Heart right ventricle (tissue), 16 donors: Measurements from ENCODE around the gene EHMT1. TPM values are rescaled to one million over a fixed set of nuclear protein-coding genes. Genes with fewer than 3 reads are reported as not detected.

Experiments used
- ATAC-seq, 8 donors: fragments of 200-7000 bp; cut with Tn5 transposase; one replicate each; pipeline ENCODE4 v1.9.1; 2020; ENCODE audit warnings: mild to moderate bottlenecking in 8 of 8, moderate library complexity in 8 of 8, moderate number of reproducible peaks in 1 of 8
- DNase-seq, 2 donors: peaks; one replicate each; pipeline ENCODE4 v3.0.0-alpha.2; 2020
- H3K27ac ChIP-seq, 10 donors: fragments of 200-600 bp; sonication (generic) in 2 of 10; one replicate each; pipeline versions ENCODE4 v1.5.0 to v1.8.0; 2020 to 2022; ENCODE audit warnings: mild to moderate bottlenecking in 3 of 10
- H3K27me3 ChIP-seq, 7 donors: fragments of 200-600 bp; one replicate each; pipeline ENCODE4 v1.8.0; 2021 to 2022; ENCODE audit warnings: mild to moderate bottlenecking in 2 of 7
- H3K36me3 ChIP-seq, 9 donors: fragments of 200-600 bp; sonication (generic) in 1 of 9; one replicate each; pipeline versions ENCODE4 v1.5.0 to v1.8.0; 2020 to 2022; ENCODE audit warnings: mild to moderate bottlenecking in 2 of 9
- H3K4me1 ChIP-seq, 9 donors: fragments of 200-600 bp; sonication (generic) in 1 of 9; one replicate each; pipeline versions ENCODE4 v1.5.0 to v1.8.0; 2020 to 2022; ENCODE audit warnings: mild to moderate bottlenecking in 4 of 9
- H3K4me3 ChIP-seq, 10 donors: fragments of 200-600 bp; sonication (generic) in 2 of 10; one replicate each; pipeline versions ENCODE4 v1.5.0 to v1.8.0; 2020 to 2022; ENCODE audit warnings: mild to moderate bottlenecking in 7 of 10, moderate library complexity in 2 of 10
- H3K9me3 ChIP-seq, 11 donors: fragments of 200-600 bp in 10 of 11; sonication (generic) in 2 of 11; one replicate each; pipeline versions ENCODE4 v1.5.0 to v1.8.0; 2013 to 2022; ENCODE audit warnings: mild to moderate bottlenecking in 2 of 11, control low read depth in 1 of 11, moderate library complexity in 1 of 11
- CTCF ChIP-seq, 9 donors: fragments of 200-600 bp; sonication (generic) in 2 of 9; IDR thresholded peaks; one replicate each; pipeline versions ENCODE4 v1.5.0 to v1.8.0; 2021 to 2022; ENCODE audit warnings: antibody characterized with exemption in 9 of 9, mild to moderate bottlenecking in 5 of 9, moderate library complexity in 1 of 9
- WGBS, 2 donors: extraction: QIAGEN DNeasy Blood & Tissue Kit; methylation state at CpG; one replicate each; pipeline ENCODE4 v1.1.7; 2013; ENCODE audit warnings: inconsistent platforms in 1 of 2; 5-methylcytosine and 5-hydroxymethylcytosine counted together
- intact Hi-C, 10 donors: fragments of 100-400 bp; cut with DNase I; formaldehyde crosslinking; loops; one replicate each; pipeline versions ENCODE4 v1.11.1 to v1.14.2; 2022
- polyA plus RNA-seq, 2 donors: library from polyadenylated mRNA; stranded (reverse); fragments of 200-250 nt; gene quantifications; one replicate each; pipeline ENCODE4 v1.2.3, GENCODE V29; 2013
- total RNA-seq, 10 donors: library from RNA; stranded (reverse); fragmentation: NEBNext Ultra II Directional in 3 of 10; extraction: Animal tissue kit (Norgen Biotek cat#: 25700) in 3 of 10; gene quantifications; one replicate each; pipeline versions ENCODE4 v1.2.1 to v1.2.4, GENCODE V29; 2021 to 2023
- donor health status: Arrhythmogenic right ventricular cardiomyopathy.
- donor health status: ischemic (EF 13 %, LVEDD 7.1; RV severe dilation, severe dysfunction).
- donor health status: healthy with polysubstance abuse.
- donor health status: DM: no; HTN: yes; CAD: no.
- donor health status: DM: no; HTN: no; CAD: no.
- donor health status: ischemic (EF 25% LVEDD 6.9; RV normal size, moderate dysfunction).
- donor health status: ischemic (EF 25% LVEDD 5.7; RV mildly dilated, moderate dysfunction).
- donor health status: healthy.
- donor health status: DM: yes; HTN: yes; CAD: no.
- donor health status: Ischemic cardiomyopathy.
- donor health status: ischemic (EF 35%, LVEDD 5.7; RV mildly dilated, moderate dysfunction).
- donor health status: nonischemic (EF 11% LVEDD 7.7; RV severe dilation, severe dysfunction).
- donor health status: DM: yes; HTN: yes; CAD: no.
- donor health status: PGD.
- donor health status: ischemic (EF 29% LVEDD 5.4; RV normal size, mild dysfunction).
- donor health status: nonischemic (EF 23%, LVEDD 6.1; RV moderate dilation, normal function).

Gene EHMT1
- total and polyA plus RNA-seq, 12 donors = 19.6 to 45.1 (median 31.1) TPM

GRCh38 chr9:137582286-137582860 lies 36.4 kb upstream of the EHMT1 start:
- peak in 7 of 9 donors; percentile 22 to 40 (median 29) for TF ChIP-seq CTCF (IDR thresholded peaks at IDR 0.05)
- no peak for ATAC-seq

GRCh38 chr9:137583347-137583746 lies 35.5 kb upstream of the EHMT1 start:
- ATAC-seq (no peak), DNase-seq (no peak)
- intact Hi-C loops = no loop called here
- 88 to 92% methylated on average over 14 of the region's 14 CpGs for WGBS, 2 donors
- Histone ChIP-seq H3K4me3 (no peak overlapping the region), H3K4me1 (peaks cover 0 to 16% (median 8%) of the 10 kb centered on the region in 9 donors), H3K9me3 (no peaks in the 10 kb centered on the region), H3K36me3 (peaks cover 0 to 73% (median 26%) of the 10 kb centered on the region in 9 donors), H3K27me3 (no peaks in the 10 kb centered on the region), H3K27ac (no peak overlapping the region)
- TF ChIP-seq CTCF (IDR thresholded peaks at IDR 0.05) = no peak

More at GRCh38 chr9:137582286-137582860, 36.4 kb upstream of the EHMT1 start:
- DNase-seq = no peak
- Histone ChIP-seq H3K4me3 (no peak overlapping the region), H3K4me1 (peaks cover 2 to 26% (median 17%) of the 10 kb centered on the region in 9 donors), H3K36me3 (peaks cover 0 to 63% (median 18%) of the 10 kb centered on the region in 9 donors), H3K27ac (no peak overlapping the region), H3K9me3 (no peaks in the 10 kb centered on the region), H3K27me3 (no peaks in the 10 kb centered on the region)
- intact Hi-C loops = no loop called here
- WGBS, 2 donors = 79 to 81% methylated on average over 20 of the region's 20 CpGs

- H3K4me3 ChIP-seq = no peak overlapping the region
- DNase-seq (no peak), ATAC-seq (no peak)
- intact Hi-C loops = no loop called here
- peaks cover 0 to 75% (median 26%) of the 10 kb centered on the region in 9 donors for H3K36me3 ChIP-seq
- no peaks in the 10 kb centered on the region for H3K27me3 ChIP-seq
- WGBS, 2 donors = 79 to 88% methylated on average over 8 of the region's 8 CpGs
- H3K9me3 ChIP-seq = no peaks in the 10 kb centered on the region
- H3K4me1 ChIP-seq = peaks cover 0 to 16% (median 9%) of the 10 kb centered on the region in 9 donors
- no peak overlapping the region for H3K27ac ChIP-seq
- no peak for TF ChIP-seq CTCF (IDR thresholded peaks at IDR 0.05)
Measured at GRCh38 chr9:137583957-137584356, 34.8 kb upstream of the EHMT1 start.

- Histone ChIP-seq H3K36me3 (peaks cover 0 to 65% (median 26%) of the 10 kb centered on the region in 9 donors), H3K9me3 (no peaks in the 10 kb centered on the region), H3K4me1 (peaks cover 10 to 25% (median 17%) of the 10 kb centered on the region in 9 donors), H3K27me3 (no peaks in the 10 kb centered on the region), H3K4me3 (no peak overlapping the region), H3K27ac (no peak overlapping the region)
- no peak for DNase-seq
- intact Hi-C loops = no loop called here
- TF ChIP-seq CTCF (IDR thresholded peaks at IDR 0.05) = no peak
- 95 to 99% methylated on average over 14 of the region's 14 CpGs for WGBS, 2 donors
- no peak for ATAC-seq
Measured at GRCh38 chr9:137586854-137587253, 32.0 kb upstream of the EHMT1 start.
